ENCODE data around the gene KCNT2. TPM values are rescaled to one million over a fixed set of nuclear protein-coding genes. Genes with fewer than 3 reads are reported as not detected.

The KCNT2 gene
- total RNA-seq, 1 experiment from 2014 or later: not detected

DNA sequence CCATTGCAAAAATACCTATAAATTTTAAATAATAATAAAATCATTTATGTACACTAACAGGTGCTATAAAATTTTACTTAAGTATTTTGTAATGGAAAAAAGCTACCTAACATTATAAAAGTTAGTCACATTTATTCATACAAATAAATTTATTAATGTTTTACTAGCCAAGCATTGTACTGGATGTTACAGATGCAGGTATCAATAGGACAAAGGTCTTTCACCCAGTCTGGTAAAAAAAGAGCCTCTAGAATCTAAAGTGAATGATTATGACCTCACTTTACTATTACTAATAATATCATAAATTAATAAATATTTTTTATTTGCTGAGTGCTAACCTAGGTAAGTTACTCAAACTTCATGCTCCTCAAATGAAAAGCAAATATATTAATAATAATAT is 170.6 kb downstream of the KCNT2 start:
- Histone ChIP-seq H3K9me2 (replicated peaks; ENCODE audit: insufficient read depth, low read length) (no peaks in the 10 kb centered on the region), H3K4me2 (ENCODE audit: low read depth, low read length, poor library complexity, severe bottlenecking) (no peak overlapping the region), H3K27ac (ENCODE audit: low read length) (no peak overlapping the region), H3K9me3 (ENCODE audit: low read length) (0 out of 2 replicates have a peak, but pooled peaks cover 2% of the 10 kb centered on the region), H3K79me2 (ENCODE audit: low read length) (no peaks in the 10 kb centered on the region), H3K36me3 (ENCODE audit: insufficient read depth, low read length) (no peaks in the 10 kb centered on the region), H2AFZ (ENCODE audit: low read length) (no peak overlapping the region), H3K9ac (ENCODE audit: low read length) (no peak overlapping the region), H4K20me1 (ENCODE audit: insufficient read depth, low read depth, low read length) (no peaks in the 10 kb centered on the region), H3K27me3 (ENCODE audit: low read length) (no peaks in the 10 kb centered on the region), H3K4me3 (ENCODE audit: low read length) (no peak overlapping the region), H3K4me1 (ENCODE audit: low read length) (no peaks in the 10 kb centered on the region)
- DNase-seq: no peak

DNA sequence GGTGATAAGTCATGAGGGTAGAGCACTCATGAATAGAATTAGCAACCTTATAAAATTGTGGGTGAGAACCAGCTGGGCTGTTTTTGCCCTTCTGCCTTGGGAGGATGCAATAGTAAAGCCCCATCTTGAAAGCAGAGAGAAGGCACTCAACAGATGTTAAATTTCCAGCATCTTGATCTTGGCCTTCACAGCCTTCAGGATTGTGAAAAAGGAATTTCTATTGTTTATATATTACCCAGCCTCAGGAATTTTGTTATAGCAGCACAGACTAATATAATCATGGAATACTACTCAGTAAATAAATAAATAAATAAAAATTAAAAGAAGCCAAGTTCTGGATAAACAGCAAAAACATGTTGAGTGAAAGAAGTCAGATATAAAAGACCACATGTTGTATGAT is 175.2 kb downstream of the KCNT2 start:
- H4K20me1 ChIP-seq (ENCODE audit: insufficient read depth, low read depth, low read length): no peaks in the 10 kb centered on the region
- no peaks in the 10 kb centered on the region for H3K79me2 ChIP-seq (ENCODE audit: low read length)
- H3K36me3 ChIP-seq (ENCODE audit: insufficient read depth, low read length): no peaks in the 10 kb centered on the region
- no peak overlapping the region for H3K4me2 ChIP-seq (ENCODE audit: low read depth, low read length, poor library complexity, severe bottlenecking)
- H3K27ac ChIP-seq (ENCODE audit: low read length): no peak overlapping the region
- no peak overlapping the region for H3K4me3 ChIP-seq (ENCODE audit: low read length)
- H3K4me1 ChIP-seq (ENCODE audit: low read length): no peaks in the 10 kb centered on the region
- peaks cover 4% of the 10 kb centered on the region; the same call in 1 of the 2 replicates for H3K9me3 ChIP-seq (ENCODE audit: low read length)
- no peak overlapping the region for H3K9ac ChIP-seq (ENCODE audit: low read length)
- H3K9me2 ChIP-seq (replicated peaks; ENCODE audit: insufficient read depth, low read length): no peaks in the 10 kb centered on the region
- H3K27me3 ChIP-seq (ENCODE audit: low read length): no peaks in the 10 kb centered on the region
- no peak overlapping the region for H2AFZ ChIP-seq (ENCODE audit: low read length)
- no peak for DNase-seq

DNA sequence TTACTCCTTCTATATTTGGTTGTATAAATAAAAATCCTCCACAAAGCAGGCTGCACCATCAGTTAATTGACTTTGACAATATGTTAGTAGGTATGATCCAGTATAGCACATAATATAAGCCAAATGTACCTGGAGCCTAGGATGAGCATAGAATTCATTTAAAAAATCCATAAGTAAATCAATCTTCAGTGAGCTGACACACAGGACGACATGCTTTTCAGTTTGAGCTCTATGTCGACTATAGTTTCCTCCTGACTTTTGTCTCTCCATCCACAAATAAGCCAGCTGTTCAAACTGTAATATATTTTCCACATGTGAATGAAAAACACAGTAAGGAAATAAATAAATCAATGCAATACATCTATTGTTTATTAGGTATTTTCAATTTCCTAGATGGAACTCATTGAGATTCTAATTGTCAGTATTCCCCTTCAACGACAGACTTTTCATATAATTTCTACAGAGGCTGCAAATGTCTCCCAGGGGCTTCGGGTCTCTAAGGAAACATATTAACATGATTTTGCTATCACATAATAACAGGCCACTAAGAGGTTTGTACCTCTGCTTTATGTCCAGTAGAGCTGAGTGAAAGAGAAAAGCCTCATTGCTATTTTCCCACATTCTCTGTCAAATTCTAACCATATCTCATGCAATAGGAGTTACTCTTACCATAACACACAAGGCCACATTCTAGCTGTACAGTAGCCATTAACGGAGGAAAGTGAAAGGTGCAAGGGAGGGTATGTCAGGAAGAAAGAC is 180.1 kb downstream of the KCNT2 start:
- no peak for DNase-seq
- no peak overlapping the region for H3K4me3 ChIP-seq (ENCODE audit: low read length)
- H3K9me2 ChIP-seq (replicated peaks; ENCODE audit: insufficient read depth, low read length): peaks cover 5% of the 10 kb centered on the region; the same call in 1 of the 2 replicates
- H3K9me3 ChIP-seq (ENCODE audit: low read length): peaks cover 4% of the 10 kb centered on the region; the same call in 1 of the 2 replicates
- H2AFZ ChIP-seq (ENCODE audit: low read length): no peak overlapping the region
- H3K9ac ChIP-seq (ENCODE audit: low read length): no peak overlapping the region
- H3K27me3 ChIP-seq (ENCODE audit: low read length): no peaks in the 10 kb centered on the region
- no peaks in the 10 kb centered on the region for H3K36me3 ChIP-seq (ENCODE audit: insufficient read depth, low read length)
- no peak overlapping the region for H3K4me2 ChIP-seq (ENCODE audit: low read depth, low read length, poor library complexity, severe bottlenecking)
- no peaks in the 10 kb centered on the region for H3K79me2 ChIP-seq (ENCODE audit: low read length)
- no peaks in the 10 kb centered on the region for H3K4me1 ChIP-seq (ENCODE audit: low read length)
- no peak overlapping the region for H3K27ac ChIP-seq (ENCODE audit: low read length)
- H4K20me1 ChIP-seq (ENCODE audit: insufficient read depth, low read depth, low read length): no peaks in the 10 kb centered on the region

DNA sequence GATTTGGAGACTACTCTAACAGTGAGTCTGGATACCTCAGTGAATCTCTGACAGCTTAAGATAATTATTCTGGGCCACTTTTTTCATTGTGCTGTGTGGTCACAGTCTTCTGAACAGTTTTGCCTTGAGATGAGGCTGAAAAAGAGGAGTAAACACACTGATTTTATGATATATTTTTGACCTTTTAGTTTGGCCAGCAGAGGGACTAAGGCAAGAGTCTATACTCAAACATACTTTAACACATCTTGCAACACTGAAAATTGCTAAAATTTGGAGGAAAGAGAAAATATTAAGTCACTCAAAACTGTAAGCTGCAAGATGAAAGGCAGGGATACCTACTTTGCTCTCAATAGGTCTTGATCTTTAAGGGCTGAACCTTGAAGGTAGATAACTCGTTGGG is 182.7 kb downstream of the KCNT2 start:
- peaks cover 4% of the 10 kb centered on the region; the same call in 1 of the 2 replicates for H3K9me3 ChIP-seq (ENCODE audit: low read length)
- no peaks in the 10 kb centered on the region for H3K36me3 ChIP-seq (ENCODE audit: insufficient read depth, low read length)
- no peak overlapping the region for H3K27ac ChIP-seq (ENCODE audit: low read length)
- H3K79me2 ChIP-seq (ENCODE audit: low read length): no peaks in the 10 kb centered on the region
- no peak overlapping the region for H3K4me3 ChIP-seq (ENCODE audit: low read length)
- no peaks in the 10 kb centered on the region for H3K4me1 ChIP-seq (ENCODE audit: low read length)
- no peaks in the 10 kb centered on the region for H4K20me1 ChIP-seq (ENCODE audit: insufficient read depth, low read depth, low read length)
- no peaks in the 10 kb centered on the region for H3K27me3 ChIP-seq (ENCODE audit: low read length)
- no peak for DNase-seq
- no peak overlapping the region for H3K9ac ChIP-seq (ENCODE audit: low read length)
- H2AFZ ChIP-seq (ENCODE audit: low read length): no peak overlapping the region
- H3K9me2 ChIP-seq (replicated peaks; ENCODE audit: insufficient read depth, low read length): peaks cover 5% of the 10 kb centered on the region; the same call in 1 of the 2 replicates
- no peak overlapping the region for H3K4me2 ChIP-seq (ENCODE audit: low read depth, low read length, poor library complexity, severe bottlenecking)

DNA sequence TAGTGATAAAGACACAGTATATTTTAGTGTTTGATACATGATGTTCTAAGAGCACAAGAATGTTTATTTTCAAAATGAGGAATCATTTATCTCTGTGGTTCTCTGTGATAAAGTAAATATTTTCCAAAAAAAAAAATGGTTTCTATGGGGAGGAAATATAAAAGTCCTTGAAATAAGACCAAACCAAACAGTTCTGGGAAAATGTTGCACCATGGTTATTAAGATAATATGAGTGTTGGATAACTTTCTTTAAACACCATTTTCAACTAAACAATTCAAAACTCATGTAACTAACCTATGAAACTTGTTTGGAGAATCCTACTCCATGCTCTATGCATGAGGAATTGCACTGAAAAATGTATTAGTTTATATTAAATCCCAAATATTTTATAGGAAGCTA is 184.6 kb downstream of the KCNT2 start:
- H3K27me3 ChIP-seq (ENCODE audit: low read length): no peaks in the 10 kb centered on the region
- H3K9ac ChIP-seq (ENCODE audit: low read length): no peak overlapping the region
- H3K27ac ChIP-seq (ENCODE audit: low read length): no peak overlapping the region
- H3K4me1 ChIP-seq (ENCODE audit: low read length): no peaks in the 10 kb centered on the region
- peaks cover 5% of the 10 kb centered on the region; the same call in 1 of the 2 replicates for H3K9me2 ChIP-seq (replicated peaks; ENCODE audit: insufficient read depth, low read length)
- peaks cover 4% of the 10 kb centered on the region; the same call in 1 of the 2 replicates for H3K9me3 ChIP-seq (ENCODE audit: low read length)
- H2AFZ ChIP-seq (ENCODE audit: low read length): no peak overlapping the region
- H3K4me3 ChIP-seq (ENCODE audit: low read length): no peak overlapping the region
- H3K79me2 ChIP-seq (ENCODE audit: low read length): no peaks in the 10 kb centered on the region
- no peaks in the 10 kb centered on the region for H4K20me1 ChIP-seq (ENCODE audit: insufficient read depth, low read depth, low read length)
- no peak overlapping the region for H3K4me2 ChIP-seq (ENCODE audit: low read depth, low read length, poor library complexity, severe bottlenecking)
- no peak for DNase-seq
- H3K36me3 ChIP-seq (ENCODE audit: insufficient read depth, low read length): no peaks in the 10 kb centered on the region

DNA sequence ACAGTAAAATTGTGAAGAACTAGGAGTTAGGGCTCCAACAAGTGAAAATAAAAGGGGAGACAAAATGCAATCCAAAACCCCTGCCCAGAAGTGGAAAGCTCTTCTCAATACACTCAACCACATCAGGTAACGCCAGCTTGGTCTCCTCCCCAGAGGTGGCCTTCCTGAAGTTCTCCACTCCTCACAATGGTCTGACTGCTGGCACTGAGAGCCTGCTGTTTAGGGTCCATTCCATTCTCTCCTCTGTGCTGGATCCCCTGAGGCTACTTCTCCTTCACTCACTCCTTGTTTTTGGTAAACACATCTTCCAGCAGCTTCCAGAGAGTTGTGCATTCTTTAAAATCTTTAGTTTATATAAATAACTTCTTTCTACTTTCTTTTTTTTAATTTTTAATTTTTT is 189.5 kb downstream of the KCNT2 start:
- Histone ChIP-seq H3K9me2 (replicated peaks; ENCODE audit: insufficient read depth, low read length) (no peaks in the 10 kb centered on the region), H3K4me3 (ENCODE audit: low read length) (no peak overlapping the region), H3K9me3 (ENCODE audit: low read length) (peaks cover 7% of the 10 kb centered on the region; the same call in 1 of the 2 replicates), H4K20me1 (ENCODE audit: insufficient read depth, low read depth, low read length) (no peaks in the 10 kb centered on the region), H3K4me2 (ENCODE audit: low read depth, low read length, poor library complexity, severe bottlenecking) (no peak overlapping the region), H2AFZ (ENCODE audit: low read length) (no peak overlapping the region), H3K36me3 (ENCODE audit: insufficient read depth, low read length) (no peaks in the 10 kb centered on the region), H3K9ac (ENCODE audit: low read length) (no peak overlapping the region), H3K79me2 (ENCODE audit: low read length) (no peaks in the 10 kb centered on the region), H3K27ac (ENCODE audit: low read length) (no peak overlapping the region), H3K27me3 (ENCODE audit: low read length) (no peaks in the 10 kb centered on the region), H3K4me1 (ENCODE audit: low read length) (no peaks in the 10 kb centered on the region)
- DNase-seq: no peak

DNA sequence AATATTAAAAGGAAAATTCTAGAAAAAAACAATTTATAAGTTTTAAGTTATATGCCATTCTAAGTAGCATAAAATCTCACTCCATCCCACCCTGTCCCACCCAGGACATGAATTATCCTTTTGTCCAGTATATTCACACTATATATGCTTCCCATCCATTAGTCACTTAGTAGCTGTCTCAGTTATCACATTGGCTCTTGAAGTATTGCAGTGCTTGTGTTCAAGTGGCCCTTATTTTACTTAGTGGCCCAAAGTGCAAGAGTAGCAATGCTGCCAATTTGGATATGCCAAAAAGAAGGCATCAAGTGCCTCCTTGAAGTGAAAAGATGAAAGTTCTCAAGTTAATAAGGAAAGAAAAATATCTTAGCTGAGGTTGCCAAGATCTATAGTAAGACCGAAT is 192.3 kb downstream of the KCNT2 start:
- Histone ChIP-seq H3K9me2 (replicated peaks; ENCODE audit: insufficient read depth, low read length) (no peaks in the 10 kb centered on the region), H2AFZ (ENCODE audit: low read length) (no peak overlapping the region), H3K9me3 (ENCODE audit: low read length) (peaks cover 7% of the 10 kb centered on the region; the same call in 1 of the 2 replicates), H3K36me3 (ENCODE audit: insufficient read depth, low read length) (no peaks in the 10 kb centered on the region), H4K20me1 (ENCODE audit: insufficient read depth, low read depth, low read length) (no peaks in the 10 kb centered on the region), H3K9ac (ENCODE audit: low read length) (no peak overlapping the region), H3K79me2 (ENCODE audit: low read length) (no peaks in the 10 kb centered on the region), H3K4me3 (ENCODE audit: low read length) (no peak overlapping the region), H3K4me1 (ENCODE audit: low read length) (no peaks in the 10 kb centered on the region), H3K4me2 (ENCODE audit: low read depth, low read length, poor library complexity, severe bottlenecking) (no peak overlapping the region), H3K27ac (ENCODE audit: low read length) (no peak overlapping the region), H3K27me3 (ENCODE audit: low read length) (no peaks in the 10 kb centered on the region)
- no peak for DNase-seq

DNA sequence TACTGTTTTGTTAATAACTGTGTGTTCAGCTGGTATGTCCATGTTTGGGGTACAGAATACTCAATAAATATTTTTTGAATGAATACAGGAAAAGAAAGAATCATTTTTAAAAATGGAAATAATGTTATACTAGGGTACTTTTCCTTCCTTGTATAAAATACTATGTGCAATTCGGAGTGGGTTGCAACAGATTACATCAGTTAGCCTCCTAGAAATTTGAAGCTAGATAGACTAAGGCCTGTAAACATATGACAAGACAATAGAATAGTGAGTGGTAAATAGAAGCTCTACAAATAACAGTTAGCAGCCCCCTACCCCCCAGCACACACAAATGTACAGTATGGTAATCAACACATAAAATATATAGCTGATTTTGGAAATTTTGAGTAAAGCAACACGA is 195.9 kb downstream of the KCNT2 start:
- Histone ChIP-seq H3K4me2 (ENCODE audit: low read depth, low read length, poor library complexity, severe bottlenecking) (no peak overlapping the region), H3K9me2 (replicated peaks; ENCODE audit: insufficient read depth, low read length) (no peaks in the 10 kb centered on the region), H3K9ac (ENCODE audit: low read length) (no peak overlapping the region), H4K20me1 (ENCODE audit: insufficient read depth, low read depth, low read length) (no peaks in the 10 kb centered on the region), H3K4me1 (ENCODE audit: low read length) (no peaks in the 10 kb centered on the region), H3K79me2 (ENCODE audit: low read length) (no peaks in the 10 kb centered on the region), H3K36me3 (ENCODE audit: insufficient read depth, low read length) (no peaks in the 10 kb centered on the region), H3K4me3 (ENCODE audit: low read length) (no peak overlapping the region), H3K27me3 (ENCODE audit: low read length) (no peaks in the 10 kb centered on the region), H3K9me3 (ENCODE audit: low read length) (peaks cover 7% of the 10 kb centered on the region; the same call in 1 of the 2 replicates), H2AFZ (ENCODE audit: low read length) (no peak overlapping the region), H3K27ac (ENCODE audit: low read length) (no peak overlapping the region)
- DNase-seq: no peak

All from Karpas-422 (cell line).